ENCODE results near the gene CLPTM1.

- TF ChIP-seq USF1 (IDR thresholded peaks at IDR 0.05) (no peak), MAX (IDR thresholded peaks at IDR 0.05) (no peak), TAF1 (IDR thresholded peaks at IDR 0.05; ENCODE audit: low read depth) (no peak), TEAD4 (IDR thresholded peaks at IDR 0.05) (no peak), EP300 (IDR thresholded peaks at IDR 0.05; ENCODE audit: borderline replicate concordance) (no peak), CEBPB (IDR thresholded peaks at IDR 0.05) (no peak), REST (IDR thresholded peaks at IDR 0.05; ENCODE audit: low read depth) (no peak), EGR1 (IDR thresholded peaks at IDR 0.05) (no peak), CREB1 (IDR thresholded peaks at IDR 0.05; ENCODE audit: low read depth) (no peak), RAD21 (IDR thresholded peaks at IDR 0.05; ENCODE audit: low read depth) (no peak), ZBTB7A (IDR thresholded peaks at IDR 0.05; ENCODE audit: low read depth) (no peak), YY1 (IDR thresholded peaks at IDR 0.05; ENCODE audit: low read depth) (no peak)
These were observed 13.1 kb upstream of the CLPTM1 start, which contains the start of gene APOC4 for GRCh38 chr19:44942067-44942571.

Data from Ishikawa (cell line).